K562 (cell line): ENCODE measurements around the gene OR10P1. TPM values are rescaled to one million over a fixed set of nuclear protein-coding genes. Genes with fewer than 3 reads are reported as not detected.

ENCODE experiments used
- ATAC-seq: fragments of 200-7000 bp; cut with Tn5 transposase; 3 replicates; pipeline ENCODE4 v1.9.1; 2020; ENCODE audit warnings: moderate library complexity
- BruUV-seq: library from RNA; stranded (reverse); fragments of 400-500 nt; replicated peaks from 2 replicates; lab custom pipeline; 2021; lab: Mats Ljungman, UMichigan
- CTCF ChIA-PET: fragments of 300-600 bp; formaldehyde crosslinking; extraction: SDS; loops from one replicate; lab custom pipeline; 2021; ENCODE audit warnings: low intra/inter-chr PET ratio; lab: Yijun Ruan, JAX
- POLR2A ChIA-PET: fragments of 300-600, 350-650 bp; sonication (Branson Sonifier 250); formaldehyde crosslinking; extraction: SDS; loops from one replicate; lab custom pipeline; 2021; ENCODE audit warnings: antibody characterized with exemption, inconsistent platforms; lab: Yijun Ruan, JAX
- DNase-seq, 4 experiments: peaks; one replicate each; pipeline versions ENCODE4 v3.0.0 to v3.0.0-alpha.2; 2011 to 2018; ENCODE audit warnings: low spot score in 3 of 4, mixed read lengths in 3 of 4; ENCODE audit errors: extremely low read depth in 1 of 4
- FAIRE-seq: peaks from 2 replicates; lab custom pipeline; 2011; peaks lifted over from hg19 to GRCh38; lab: Jason Lieb, UNC
- H2AFZ ChIP-seq: 2 replicates; pipeline ENCODE4 v1.6.0; 2011; ENCODE audit warnings: low read depth, low read length, control low read depth, inconsistent platforms
- H3K27ac ChIP-seq: fragments of 200-600 bp; 3 replicates; pipeline ENCODE4 v1.8.0; 2011; ENCODE audit warnings: low read depth, mild to moderate bottlenecking, control low read depth, inconsistent platforms, low read length, moderate library complexity, mixed read lengths; ENCODE audit errors: extremely low read depth
- H3K27me3 ChIP-seq, 2 experiments: fragments of 300-600 bp in 1 of 2; 2 replicates in 1 of 2; 3 replicates in 1 of 2; pipeline versions ENCODE4 v1.6.0 to v1.8.0; 2011; ENCODE audit warnings: inconsistent platforms in 2 of 2, low read length in 2 of 2, mild to moderate bottlenecking in 1 of 2, mixed read lengths in 1 of 2, moderate library complexity in 1 of 2; ENCODE audit not compliant: control insufficient read depth in 2 of 2, insufficient read depth in 2 of 2
- H3K36me3 ChIP-seq: fragments of 300-600 bp; 3 replicates; pipeline ENCODE4 v1.8.0; 2011; ENCODE audit warnings: mild to moderate bottlenecking, low read length, inconsistent platforms; ENCODE audit not compliant: control insufficient read depth, insufficient read depth
- H3K4me1 ChIP-seq, 2 experiments: fragments of 200-600 bp in 1 of 2; replicated peaks in 1 of 2; 2 replicates in 1 of 2; 3 replicates in 1 of 2; pipeline versions ENCODE4 v1.5.1 to v1.8.0; 2011; ENCODE audit warnings: inconsistent platforms in 2 of 2, low read length in 2 of 2, mild to moderate bottlenecking in 1 of 2, mixed read lengths in 1 of 2, moderate library complexity in 1 of 2; ENCODE audit not compliant: control insufficient read depth in 2 of 2, insufficient read depth in 2 of 2
- H3K4me2 ChIP-seq: 2 replicates; pipeline ENCODE4 v1.6.1; 2011; ENCODE audit warnings: low read length, control low read depth, inconsistent platforms, mixed read lengths; ENCODE audit not compliant: insufficient read depth
- H3K4me3 ChIP-seq: fragments of 200-600 bp; sonication (generic), shearing (Covaris generic); 2 replicates; pipeline ENCODE4 v1.5.1; 2016; ENCODE audit warnings: control low read depth, inconsistent platforms
- H3K79me2 ChIP-seq: fragments of 200-600 bp; 3 replicates; pipeline ENCODE4 v1.8.0; 2011; ENCODE audit warnings: low read length, inconsistent platforms; ENCODE audit not compliant: control insufficient read depth, insufficient read depth
- H3K9ac ChIP-seq, 2 experiments: 2 replicates each; pipeline versions ENCODE4 v1.6.0 to v1.6.1; 2011; ENCODE audit warnings: low read depth in 2 of 2, low read length in 2 of 2, control low read depth in 1 of 2, inconsistent platforms in 1 of 2, mild to moderate bottlenecking in 1 of 2, mixed read lengths in 1 of 2; ENCODE audit not compliant: insufficient read depth in 1 of 2
- H3K9me1 ChIP-seq: one replicate; pipeline ENCODE4 v1.6.0; 2011; ENCODE audit warnings: inconsistent platforms, mild to moderate bottlenecking, low read length, moderate library complexity; ENCODE audit not compliant: control insufficient read depth, insufficient read depth
- H3K9me3 ChIP-seq: replicated peaks from 2 replicates; pipeline ENCODE4 v1.5.1; 2011; ENCODE audit warnings: low read depth, low read length, inconsistent platforms; ENCODE audit not compliant: control insufficient read depth, insufficient read depth
- H4K20me1 ChIP-seq: replicated peaks from 2 replicates; pipeline ENCODE4 v1.6.1; 2011; ENCODE audit warnings: low read length, inconsistent platforms, mixed read lengths; ENCODE audit not compliant: control insufficient read depth, insufficient read depth
- CREBBP ChIP-seq: IDR thresholded peaks from one replicate; pipeline ENCODE4 v1.6.1; 2012; ENCODE audit warnings: low read depth, mild to moderate bottlenecking, control low read depth, inconsistent platforms, low read length
- FOXK2 ChIP-seq, 2 experiments: fragments of 450-650 bp; IDR thresholded peaks in 1 of 2; conservative IDR thresholded peaks in 1 of 2; 2 replicates each; pipeline ENCODE4 v1.6.1; 2016; ENCODE audit warnings: low read depth in 2 of 2, mild to moderate bottlenecking in 1 of 2
- HMGN3 ChIP-seq: IDR thresholded peaks from 2 replicates; pipeline ENCODE4 v1.6.1; 2011; ENCODE audit warnings: borderline replicate concordance, low read depth, mild to moderate bottlenecking, mixed read lengths, low read length; ENCODE audit not compliant: insufficient read length; ENCODE audit errors: extremely low read depth
- LEF1 ChIP-seq: fragments of 450-650 bp; IDR thresholded peaks from 2 replicates; pipeline ENCODE4 v1.6.1; 2016; ENCODE audit warnings: mild to moderate bottlenecking
- MTA1 ChIP-seq: fragments of 450-650 bp; IDR thresholded peaks from 2 replicates; pipeline ENCODE4 v1.6.1; 2017; ENCODE audit warnings: borderline replicate concordance
- PML ChIP-seq: IDR thresholded peaks from 2 replicates; pipeline ENCODE4 v1.6.1; 2012; ENCODE audit warnings: low read length, inconsistent platforms
- RCOR1 ChIP-seq, 2 experiments: IDR thresholded peaks; 2 replicates each; pipeline ENCODE4 v1.6.1; 2012; ENCODE audit warnings: low read depth in 2 of 2, low read length in 2 of 2, borderline replicate concordance in 1 of 2, improper control_type of control experiment in 1 of 2
- SNIP1 ChIP-seq: fragments of 450-650 bp; IDR thresholded peaks from 2 replicates; pipeline ENCODE4 v1.7.1; 2017; ENCODE audit warnings: low read depth, mild to moderate bottlenecking
- ZNF12 ChIP-seq: sonication (generic); formaldehyde crosslinking; IDR thresholded peaks from 2 replicates; pipeline ENCODE4 v1.4.0; 2020; ENCODE audit warnings: mild to moderate bottlenecking, missing genetic modification reagents
- ZNF121 ChIP-seq: sonication (generic); formaldehyde crosslinking; conservative IDR thresholded peaks from 2 replicates; pipeline ENCODE4 v1.8.0; 2022; ENCODE audit warnings: missing genetic modification reagents
- ZNF324 ChIP-seq: fragments of 250-450 bp; sonication (Bioruptor Pico); IDR thresholded peaks from 2 replicates; pipeline ENCODE4 v1.4.0; 2020; ENCODE audit warnings: mild to moderate bottlenecking
- ZNF778 ChIP-seq: fragments of 450-650 bp; formaldehyde crosslinking; IDR thresholded peaks from 2 replicates; pipeline ENCODE4 v1.4.0; 2020; ENCODE audit warnings: mild to moderate bottlenecking, moderate library complexity
- WGBS: fragments of 100-300 bp; shearing (Covaris generic); methylation state at CpG from one replicate; pipeline ENCODE4 v1.1.6; 2016; ENCODE audit warnings: low coverage, mixed read lengths; ENCODE audit not compliant: insufficient coverage; ENCODE audit errors: missing lambda C conversion rate; 5-methylcytosine and 5-hydroxymethylcytosine counted together
- in situ Hi-C: fragments of 300-500 bp; cut with MboI; formaldehyde crosslinking; loops from 4 replicates; pipeline ENCODE4 v1.15.0; 2018; ENCODE audit warnings: inconsistent platforms, mixed read lengths
- intact Hi-C: fragments of 100-400 bp; cut with micrococcal nuclease; formaldehyde crosslinking; loops from 2 replicates; pipeline ENCODE4 v1.14.2; 2022
- polyA plus RNA-seq, 8 experiments: library from polyadenylated mRNA; depleted of rRNA in 4 of 8; stranded (reverse) in 5 of 8; unstranded in 3 of 8; fragments of >200 nt; fragmentation: Nextera tagmentation in 2 of 8; fragmentation: Illumina TruSeq in 1 of 8; extraction: Ambion mirVana in 2 of 8; extraction: Trizol in 1 of 8; gene quantifications; 2 replicates each; pipeline versions ENCODE4 v1.2.1 to v1.2.3, GENCODE V29; 2011 to 2014; ENCODE audit warnings: inconsistent platforms in 1 of 8, missing spikeins in 1 of 8
- total RNA-seq, 7 experiments: library from RNA; depleted of rRNA in 6 of 7; stranded (reverse); fragments of >200 nt in 6 of 7; fragmentation: Illumina TruSeq in 2 of 7; extraction: Trizol in 2 of 7; gene quantifications; 2 replicates each; pipeline versions ENCODE4 v1.2.1 to v1.2.3, GENCODE V29; 2011 to 2021; ENCODE audit warnings: low replicate concordance in 1 of 7
- TF ChIP-seq, protein P1 (sequence below): fragments of 150-350 bp; conservative IDR thresholded peaks from 2 replicates; pipeline ENCODE4 v1.6.1; 2014; ENCODE audit warnings: low read length
- TF ChIP-seq, protein P2 (sequence below): fragments of 250-450 bp; sonication (Bioruptor Pico); IDR thresholded peaks from 2 replicates; pipeline ENCODE4 v1.5.0; 2021
- TF ChIP-seq, protein P3 (sequence below): IDR thresholded peaks from 3 replicates; pipeline ENCODE4 v1.6.1; 2011; ENCODE audit warnings: borderline replicate concordance, mild to moderate bottlenecking; ENCODE audit not compliant: insufficient read length, insufficient read depth
- TF ChIP-seq, protein P4 (sequence below): fragments of 450-650 bp; formaldehyde crosslinking; conservative IDR thresholded peaks from 2 replicates; pipeline ENCODE4 v1.4.0; 2022; ENCODE audit warnings: mild to moderate bottlenecking, missing genetic modification characterization

The OR10P1 gene
- total and polyA plus RNA-seq, 9 of the 15 experiments (the other 6 are each of a cell fraction or from before 2014, with no cell fraction given), result not detected

DNA sequence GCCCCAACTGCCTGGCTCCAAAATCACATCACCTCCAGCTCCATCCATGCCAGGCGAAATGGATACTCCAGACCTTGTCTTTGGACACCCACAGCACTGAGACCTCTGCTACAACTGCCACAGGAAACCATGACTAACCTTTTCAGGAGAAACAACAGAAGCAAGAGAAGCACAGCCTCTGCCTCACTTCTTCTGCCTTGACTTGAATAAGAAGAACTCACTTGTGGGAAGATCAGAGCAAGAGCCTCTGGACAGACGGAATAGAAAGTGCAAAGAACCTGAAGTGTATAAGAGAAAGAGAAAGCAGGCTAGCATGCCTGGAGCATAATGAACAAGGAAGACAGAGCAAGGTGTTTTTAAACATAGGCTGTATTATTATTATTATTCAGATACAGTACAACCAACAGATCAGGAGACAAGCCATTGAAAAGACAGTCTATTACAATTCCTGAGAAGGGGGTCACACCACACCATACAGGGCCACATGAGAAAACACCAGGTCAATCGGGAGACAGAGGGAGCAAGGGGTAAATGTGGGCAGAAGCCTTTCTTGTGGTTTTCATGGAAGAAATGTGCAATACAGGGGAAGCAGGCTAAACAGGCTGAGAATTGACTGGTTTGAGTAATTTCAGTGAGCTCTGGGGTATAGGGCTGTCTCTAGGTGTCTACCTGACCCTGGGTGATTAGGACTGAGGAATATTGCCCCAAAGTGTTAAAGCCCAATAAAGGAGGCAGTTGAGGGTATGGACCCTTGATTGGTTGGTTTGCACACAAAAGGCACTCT is 7.4 kb upstream of the OR10P1 start:
- DNase-seq, result no peak
- intact Hi-C loops, result no loop called here
- CTCF ChIA-PET, result no interaction called here

More for the DNA sequence above, 7.4 kb upstream of the OR10P1 start:
- H3K9me1 ChIP-seq, result no peaks in the 10 kb centered on the region
- no peaks in the 10 kb centered on the region for H3K36me3 ChIP-seq
- POLR2A ChIA-PET, result interaction anchor here (0.8 kb wide), 1 partner anchor 432 kb away, joined by 6 read pairs; no protein-coding TSS in a partner anchor
- no peak overlapping the region for H3K4me2 ChIP-seq
- no peaks in the 10 kb centered on the region for H3K9me3 ChIP-seq
- ATAC-seq (no peak), FAIRE-seq (no peak)
- H3K9ac ChIP-seq, result no peak overlapping the region
- H3K27me3 ChIP-seq, result peaks cover 5 to 23% of the 10 kb centered on the region in 2 experiments; a peak in 3 of 5 replicates
- BruUV-seq, result no TSS peak
- in situ Hi-C loops, result no loop called here
- H3K4me1 ChIP-seq, result no peaks in the 10 kb centered on the region
- 0% methylated on average over 3 of the region's 3 CpGs for WGBS
- no peak for TF ChIP-seq FOXK2 (conservative IDR thresholded peaks at IDR 0.05 in 1 of 2, IDR thresholded peaks at IDR 0.05 in 1 of 2; ENCODE audit: low read depth in 2 of 2)
- no peak for TF ChIP-seq MTA1
- TF ChIP-seq, protein P1, sequence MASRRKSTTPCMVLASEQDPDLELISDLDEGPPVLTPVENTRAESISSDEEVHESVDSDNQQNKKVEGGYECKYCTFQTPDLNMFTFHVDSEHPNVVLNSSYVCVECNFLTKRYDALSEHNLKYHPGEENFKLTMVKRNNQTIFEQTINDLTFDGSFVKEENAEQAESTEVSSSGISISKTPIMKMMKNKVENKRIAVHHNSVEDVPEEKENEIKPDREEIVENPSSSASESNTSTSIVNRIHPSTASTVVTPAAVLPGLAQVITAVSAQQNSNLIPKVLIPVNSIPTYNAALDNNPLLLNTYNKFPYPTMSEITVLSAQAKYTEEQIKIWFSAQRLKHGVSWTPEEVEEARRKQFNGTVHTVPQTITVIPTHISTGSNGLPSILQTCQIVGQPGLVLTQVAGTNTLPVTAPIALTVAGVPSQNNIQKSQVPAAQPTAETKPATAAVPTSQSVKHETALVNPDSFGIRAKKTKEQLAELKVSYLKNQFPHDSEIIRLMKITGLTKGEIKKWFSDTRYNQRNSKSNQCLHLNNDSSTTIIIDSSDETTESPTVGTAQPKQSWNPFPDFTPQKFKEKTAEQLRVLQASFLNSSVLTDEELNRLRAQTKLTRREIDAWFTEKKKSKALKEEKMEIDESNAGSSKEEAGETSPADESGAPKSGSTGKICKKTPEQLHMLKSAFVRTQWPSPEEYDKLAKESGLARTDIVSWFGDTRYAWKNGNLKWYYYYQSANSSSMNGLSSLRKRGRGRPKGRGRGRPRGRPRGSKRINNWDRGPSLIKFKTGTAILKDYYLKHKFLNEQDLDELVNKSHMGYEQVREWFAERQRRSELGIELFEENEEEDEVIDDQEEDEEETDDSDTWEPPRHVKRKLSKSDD, result no peak
- TF ChIP-seq, protein P2, sequence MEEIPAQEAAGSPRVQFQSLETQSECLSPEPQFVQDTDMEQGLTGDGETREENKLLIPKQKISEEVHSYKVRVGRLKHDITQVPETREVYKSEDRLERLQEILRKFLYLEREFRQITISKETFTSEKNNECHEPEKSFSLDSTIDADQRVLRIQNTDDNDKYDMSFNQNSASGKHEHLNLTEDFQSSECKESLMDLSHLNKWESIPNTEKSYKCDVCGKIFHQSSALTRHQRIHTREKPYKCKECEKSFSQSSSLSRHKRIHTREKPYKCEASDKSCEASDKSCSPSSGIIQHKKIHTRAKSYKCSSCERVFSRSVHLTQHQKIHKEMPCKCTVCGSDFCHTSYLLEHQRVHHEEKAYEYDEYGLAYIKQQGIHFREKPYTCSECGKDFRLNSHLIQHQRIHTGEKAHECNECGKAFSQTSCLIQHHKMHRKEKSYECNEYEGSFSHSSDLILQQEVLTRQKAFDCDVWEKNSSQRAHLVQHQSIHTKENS (CRISPR knock-in tag), result no peak
- TF ChIP-seq ZNF324, result no peak
- no peak for TF ChIP-seq RCOR1 (IDR thresholded peaks at IDR 0.05; ENCODE audit: borderline replicate concordance in 1 of 2, low read depth in 2 of 2, low read length in 2 of 2)
- TF ChIP-seq, protein P3, sequence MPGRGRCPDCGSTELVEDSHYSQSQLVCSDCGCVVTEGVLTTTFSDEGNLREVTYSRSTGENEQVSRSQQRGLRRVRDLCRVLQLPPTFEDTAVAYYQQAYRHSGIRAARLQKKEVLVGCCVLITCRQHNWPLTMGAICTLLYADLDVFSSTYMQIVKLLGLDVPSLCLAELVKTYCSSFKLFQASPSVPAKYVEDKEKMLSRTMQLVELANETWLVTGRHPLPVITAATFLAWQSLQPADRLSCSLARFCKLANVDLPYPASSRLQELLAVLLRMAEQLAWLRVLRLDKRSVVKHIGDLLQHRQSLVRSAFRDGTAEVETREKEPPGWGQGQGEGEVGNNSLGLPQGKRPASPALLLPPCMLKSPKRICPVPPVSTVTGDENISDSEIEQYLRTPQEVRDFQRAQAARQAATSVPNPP, result no peak
- no peak for TF ChIP-seq HMGN3
- no peak for TF ChIP-seq ZNF778 (CRISPR knock-in tag)
- TF ChIP-seq LEF1, result no peak
- TF ChIP-seq, protein P4, sequence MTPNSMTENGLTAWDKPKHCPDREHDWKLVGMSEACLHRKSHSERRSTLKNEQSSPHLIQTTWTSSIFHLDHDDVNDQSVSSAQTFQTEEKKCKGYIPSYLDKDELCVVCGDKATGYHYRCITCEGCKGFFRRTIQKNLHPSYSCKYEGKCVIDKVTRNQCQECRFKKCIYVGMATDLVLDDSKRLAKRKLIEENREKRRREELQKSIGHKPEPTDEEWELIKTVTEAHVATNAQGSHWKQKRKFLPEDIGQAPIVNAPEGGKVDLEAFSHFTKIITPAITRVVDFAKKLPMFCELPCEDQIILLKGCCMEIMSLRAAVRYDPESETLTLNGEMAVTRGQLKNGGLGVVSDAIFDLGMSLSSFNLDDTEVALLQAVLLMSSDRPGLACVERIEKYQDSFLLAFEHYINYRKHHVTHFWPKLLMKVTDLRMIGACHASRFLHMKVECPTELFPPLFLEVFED (CRISPR knock-in tag), result no peak
- TF ChIP-seq SNIP1, result no peak
- TF ChIP-seq ZNF12 (CRISPR knock-in tag), result no peak
- TF ChIP-seq ZNF121, result no peak
- TF ChIP-seq PML, result no peak
- TF ChIP-seq CREBBP, result no peak
- H2AFZ ChIP-seq, result no peak overlapping the region
- H4K20me1 ChIP-seq, result peaks cover 5% of the 10 kb centered on the region; the same call in 1 of the 2 replicates
- H3K79me2 ChIP-seq, result no peaks in the 10 kb centered on the region
- no peak overlapping the region for H3K27ac ChIP-seq
- H3K4me3 ChIP-seq, result no peak overlapping the region
